K562 (cell line): ENCODE data around the gene LRRTM2. TPM values are rescaled to one million over a fixed set of nuclear protein-coding genes. Genes with fewer than 3 reads are reported as not detected.
A peak's percentile ranks its signal among the peaks of the same experiment; 100 is the strongest.

Experiments
- ATAC-seq: fragments of 200-7000 bp; cut with Tn5 transposase; 3 replicates; pipeline ENCODE4 v1.9.1; 2020; ENCODE audit warnings: moderate library complexity
- BruUV-seq: library from RNA; stranded (reverse); fragments of 400-500 nt; replicated peaks from 2 replicates; lab custom pipeline; 2021; lab: Mats Ljungman, UMichigan
- CTCF ChIA-PET: fragments of 300-600 bp; formaldehyde crosslinking; extraction: SDS; loops from one replicate; lab custom pipeline; 2021; ENCODE audit warnings: low intra/inter-chr PET ratio; lab: Yijun Ruan, JAX
- POLR2A ChIA-PET: fragments of 300-600, 350-650 bp; sonication (Branson Sonifier 250); formaldehyde crosslinking; extraction: SDS; loops from one replicate; lab custom pipeline; 2021; ENCODE audit warnings: antibody characterized with exemption, inconsistent platforms; lab: Yijun Ruan, JAX
- DNase-seq, 4 experiments: peaks; one replicate each; pipeline versions ENCODE4 v3.0.0 to v3.0.0-alpha.2; 2011 to 2018; ENCODE audit warnings: low spot score in 3 of 4, mixed read lengths in 3 of 4; ENCODE audit errors: extremely low read depth in 1 of 4
- FAIRE-seq: peaks from 2 replicates; lab custom pipeline; 2011; peaks lifted over from hg19 to GRCh38; lab: Jason Lieb, UNC
- H2AFZ ChIP-seq: 2 replicates; pipeline ENCODE4 v1.6.0; 2011; ENCODE audit warnings: low read depth, low read length, control low read depth, inconsistent platforms
- H3K27ac ChIP-seq: fragments of 200-600 bp; 3 replicates; pipeline ENCODE4 v1.8.0; 2011; ENCODE audit warnings: low read depth, mild to moderate bottlenecking, control low read depth, inconsistent platforms, low read length, moderate library complexity, mixed read lengths; ENCODE audit errors: extremely low read depth
- H3K27me3 ChIP-seq, 2 experiments: fragments of 300-600 bp in 1 of 2; 2 replicates in 1 of 2; 3 replicates in 1 of 2; pipeline versions ENCODE4 v1.6.0 to v1.8.0; 2011; ENCODE audit warnings: inconsistent platforms in 2 of 2, low read length in 2 of 2, mild to moderate bottlenecking in 1 of 2, mixed read lengths in 1 of 2, moderate library complexity in 1 of 2; ENCODE audit not compliant: control insufficient read depth in 2 of 2, insufficient read depth in 2 of 2
- H3K36me3 ChIP-seq: fragments of 300-600 bp; 3 replicates; pipeline ENCODE4 v1.8.0; 2011; ENCODE audit warnings: mild to moderate bottlenecking, low read length, inconsistent platforms; ENCODE audit not compliant: control insufficient read depth, insufficient read depth
- H3K4me1 ChIP-seq, 2 experiments: fragments of 200-600 bp in 1 of 2; replicated peaks in 1 of 2; 2 replicates in 1 of 2; 3 replicates in 1 of 2; pipeline versions ENCODE4 v1.5.1 to v1.8.0; 2011; ENCODE audit warnings: inconsistent platforms in 2 of 2, low read length in 2 of 2, mild to moderate bottlenecking in 1 of 2, mixed read lengths in 1 of 2, moderate library complexity in 1 of 2; ENCODE audit not compliant: control insufficient read depth in 2 of 2, insufficient read depth in 2 of 2
- H3K4me2 ChIP-seq: 2 replicates; pipeline ENCODE4 v1.6.1; 2011; ENCODE audit warnings: low read length, control low read depth, inconsistent platforms, mixed read lengths; ENCODE audit not compliant: insufficient read depth
- H3K4me3 ChIP-seq: fragments of 200-600 bp; sonication (generic), shearing (Covaris generic); 2 replicates; pipeline ENCODE4 v1.5.1; 2016; ENCODE audit warnings: control low read depth, inconsistent platforms
- H3K79me2 ChIP-seq: fragments of 200-600 bp; 3 replicates; pipeline ENCODE4 v1.8.0; 2011; ENCODE audit warnings: low read length, inconsistent platforms; ENCODE audit not compliant: control insufficient read depth, insufficient read depth
- H3K9ac ChIP-seq, 2 experiments: 2 replicates each; pipeline versions ENCODE4 v1.6.0 to v1.6.1; 2011; ENCODE audit warnings: low read depth in 2 of 2, low read length in 2 of 2, control low read depth in 1 of 2, inconsistent platforms in 1 of 2, mild to moderate bottlenecking in 1 of 2, mixed read lengths in 1 of 2; ENCODE audit not compliant: insufficient read depth in 1 of 2
- H3K9me1 ChIP-seq: one replicate; pipeline ENCODE4 v1.6.0; 2011; ENCODE audit warnings: inconsistent platforms, mild to moderate bottlenecking, low read length, moderate library complexity; ENCODE audit not compliant: control insufficient read depth, insufficient read depth
- H3K9me3 ChIP-seq: replicated peaks from 2 replicates; pipeline ENCODE4 v1.5.1; 2011; ENCODE audit warnings: low read depth, low read length, inconsistent platforms; ENCODE audit not compliant: control insufficient read depth, insufficient read depth
- H4K20me1 ChIP-seq: replicated peaks from 2 replicates; pipeline ENCODE4 v1.6.1; 2011; ENCODE audit warnings: low read length, inconsistent platforms, mixed read lengths; ENCODE audit not compliant: control insufficient read depth, insufficient read depth
- CREM ChIP-seq: IDR thresholded peaks from 2 replicates; pipeline ENCODE4 v1.6.1; 2014; ENCODE audit warnings: antibody characterized with exemption, low read depth
- DACH1 ChIP-seq: fragments of 450-650 bp; IDR thresholded peaks from 2 replicates; pipeline ENCODE4 v1.6.1; 2018; ENCODE audit not compliant: partially characterized antibody
- HNRNPL ChIP-seq: fragments of 200-400 bp; formaldehyde crosslinking; IDR thresholded peaks from 2 replicates; pipeline ENCODE4 v1.6.1; 2017; ENCODE audit warnings: low read depth, mild to moderate bottlenecking, low read length
- JUNB ChIP-seq: fragments of 450-650 bp; formaldehyde crosslinking; conservative IDR thresholded peaks from 2 replicates; pipeline ENCODE4 v1.4.0; 2020; ENCODE audit warnings: mild to moderate bottlenecking
- KLF6 ChIP-seq: fragments of 250-450 bp; sonication (Bioruptor Pico); IDR thresholded peaks from 2 replicates; pipeline ENCODE4 v1.4.0; 2020; ENCODE audit warnings: mild to moderate bottlenecking, moderate library complexity, borderline replicate concordance
- MEF2A ChIP-seq: IDR thresholded peaks from 2 replicates; pipeline ENCODE4 v1.6.1; 2011; ENCODE audit warnings: low read depth, mild to moderate bottlenecking, low read length, moderate library complexity; ENCODE audit not compliant: control insufficient read depth
- MIER1 ChIP-seq: fragments of 450-650 bp; IDR thresholded peaks from 2 replicates; pipeline ENCODE4 v1.6.1; 2016; ENCODE audit warnings: antibody characterized with exemption, mild to moderate bottlenecking, low read depth
- NCOA2 ChIP-seq, 2 experiments: fragments of 450-650 bp; IDR thresholded peaks; 2 replicates each; pipeline ENCODE4 v1.6.1; 2018; ENCODE audit warnings: mild to moderate bottlenecking in 2 of 2, moderate library complexity in 1 of 2; ENCODE audit not compliant: partially characterized antibody in 2 of 2
- NCOA6 ChIP-seq: fragments of 450-650 bp; IDR thresholded peaks from 2 replicates; pipeline ENCODE4 v1.6.1; 2017; ENCODE audit warnings: mild to moderate bottlenecking
- PURB ChIP-seq: sonication (generic); formaldehyde crosslinking; IDR thresholded peaks from 2 replicates; pipeline ENCODE4 v1.9.0; 2021; ENCODE audit warnings: low read depth, mild to moderate bottlenecking, missing genetic modification reagents
- RBM22 ChIP-seq: fragments of 200-400 bp; formaldehyde crosslinking; IDR thresholded peaks from 2 replicates; pipeline ENCODE4 v1.6.1; 2018; ENCODE audit warnings: low read length, low read depth; ENCODE audit not compliant: poor library complexity, severe bottlenecking
- ZNF354B ChIP-seq: fragments of 250-450 bp; sonication (Bioruptor Pico); IDR thresholded peaks from 2 replicates; pipeline ENCODE4 v1.4.0; 2020
- ZNF431 ChIP-seq: sonication (generic); formaldehyde crosslinking; IDR thresholded peaks from 2 replicates; pipeline ENCODE4 v1.8.0; 2022; ENCODE audit warnings: mild to moderate bottlenecking, missing genetic modification reagents
- ZNF75A ChIP-seq: fragments of 450-650 bp; formaldehyde crosslinking; IDR thresholded peaks from 2 replicates; pipeline ENCODE4 v1.4.0; 2020; ENCODE audit warnings: mild to moderate bottlenecking
- WGBS: fragments of 100-300 bp; shearing (Covaris generic); methylation state at CpG from one replicate; pipeline ENCODE4 v1.1.6; 2016; ENCODE audit warnings: low coverage, mixed read lengths; ENCODE audit not compliant: insufficient coverage; ENCODE audit errors: missing lambda C conversion rate; 5-methylcytosine and 5-hydroxymethylcytosine counted together
- in situ Hi-C: fragments of 300-500 bp; cut with MboI; formaldehyde crosslinking; loops from 4 replicates; pipeline ENCODE4 v1.15.0; 2018; ENCODE audit warnings: inconsistent platforms, mixed read lengths
- intact Hi-C: fragments of 100-400 bp; cut with micrococcal nuclease; formaldehyde crosslinking; loops from 2 replicates; pipeline ENCODE4 v1.14.2; 2022
- polyA plus RNA-seq, 8 experiments: library from polyadenylated mRNA; depleted of rRNA in 4 of 8; stranded (reverse) in 5 of 8; unstranded in 3 of 8; fragments of >200 nt; fragmentation: Nextera tagmentation in 2 of 8; fragmentation: Illumina TruSeq in 1 of 8; extraction: Ambion mirVana in 2 of 8; extraction: Trizol in 1 of 8; gene quantifications; 2 replicates each; pipeline versions ENCODE4 v1.2.1 to v1.2.3, GENCODE V29; 2011 to 2014; ENCODE audit warnings: inconsistent platforms in 1 of 8, missing spikeins in 1 of 8
- total RNA-seq, 7 experiments: library from RNA; depleted of rRNA in 6 of 7; stranded (reverse); fragments of >200 nt in 6 of 7; fragmentation: Illumina TruSeq in 2 of 7; extraction: Trizol in 2 of 7; gene quantifications; 2 replicates each; pipeline versions ENCODE4 v1.2.1 to v1.2.3, GENCODE V29; 2011 to 2021; ENCODE audit warnings: low replicate concordance in 1 of 7
- TF ChIP-seq, protein P1 (sequence below): fragments of 250-450 bp; sonication (Bioruptor Pico); IDR thresholded peaks from 2 replicates; pipeline ENCODE4 v1.5.0; 2021; ENCODE audit warnings: mild to moderate bottlenecking, moderate library complexity

The LRRTM2 gene
- total and polyA plus RNA-seq, 9 of the 15 experiments (the other 6 are each of a cell fraction or from before 2014, with no cell fraction given) = under 0.01 to 0.07 (median 0.03) TPM; not detected in 4

DNA sequence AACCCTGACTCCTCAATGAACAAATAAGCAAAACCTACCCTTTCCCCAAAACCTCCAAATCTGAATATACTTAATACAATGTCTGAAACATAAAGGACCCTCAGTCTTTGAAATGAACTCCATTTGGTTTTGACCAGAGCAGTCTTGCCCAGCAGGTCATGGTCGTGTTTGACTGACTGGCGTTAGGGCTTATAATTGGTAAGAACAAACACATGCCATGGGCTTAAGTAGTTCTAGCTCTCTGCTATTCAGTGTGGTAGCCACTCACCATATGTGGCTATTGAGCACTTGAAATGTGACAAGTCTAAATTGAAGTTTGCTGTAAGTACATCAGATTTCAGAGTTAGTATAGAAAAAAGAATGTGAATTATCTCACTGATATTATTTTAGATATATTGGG, 42.1 kb downstream of the LRRTM2 start:
- CTCF ChIA-PET = no interaction called here
- intact Hi-C loops = no loop called here
- no peak for ATAC-seq

DNA sequence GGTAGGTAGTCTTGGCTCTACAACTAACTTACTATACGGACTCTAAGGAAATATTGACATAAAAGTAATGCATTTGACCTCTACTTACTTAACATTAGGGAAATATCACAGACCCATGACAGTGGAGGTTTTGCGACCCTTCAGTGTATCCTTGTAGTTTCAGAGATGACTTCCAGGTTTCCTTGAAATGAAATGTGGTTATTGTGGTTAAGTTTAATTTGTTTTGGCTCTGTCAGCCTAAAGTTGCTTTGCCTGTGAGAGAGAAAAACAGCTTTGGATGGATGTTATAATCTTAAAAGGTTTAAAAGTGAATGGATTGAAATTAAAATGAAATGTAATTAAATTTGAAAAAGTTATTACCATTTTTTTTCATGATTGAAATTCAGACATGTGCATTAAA, 42.9 kb downstream of the LRRTM2 start:
- Histone ChIP-seq H3K4me3 (no peak overlapping the region), H3K27ac (no peak overlapping the region), H3K36me3 (peaks cover 26% of the 10 kb centered on the region; the same call in 2 of the 3 replicates), H2AFZ (no peak overlapping the region), H3K27me3 (no peaks in the 10 kb centered on the region), H3K4me2 (no peak overlapping the region), H3K79me2 (no peaks in the 10 kb centered on the region), H3K9me3 (no peaks in the 10 kb centered on the region; the same call in 1 of the 2 replicates), H4K20me1 (no peaks in the 10 kb centered on the region), H3K9ac (no peak overlapping the region), H3K4me1 (no peaks in the 10 kb centered on the region), H3K9me1 (no peaks in the 10 kb centered on the region)
- CTCF ChIA-PET = no interaction called here
- TF ChIP-seq ZNF75A (no peak), CREM (no peak), NCOA2 (IDR thresholded peaks at IDR 0.05; ENCODE audit: partially characterized antibody in 2 of 2) (no peak), HNRNPL (no peak)
- TF ChIP-seq, protein P1, sequence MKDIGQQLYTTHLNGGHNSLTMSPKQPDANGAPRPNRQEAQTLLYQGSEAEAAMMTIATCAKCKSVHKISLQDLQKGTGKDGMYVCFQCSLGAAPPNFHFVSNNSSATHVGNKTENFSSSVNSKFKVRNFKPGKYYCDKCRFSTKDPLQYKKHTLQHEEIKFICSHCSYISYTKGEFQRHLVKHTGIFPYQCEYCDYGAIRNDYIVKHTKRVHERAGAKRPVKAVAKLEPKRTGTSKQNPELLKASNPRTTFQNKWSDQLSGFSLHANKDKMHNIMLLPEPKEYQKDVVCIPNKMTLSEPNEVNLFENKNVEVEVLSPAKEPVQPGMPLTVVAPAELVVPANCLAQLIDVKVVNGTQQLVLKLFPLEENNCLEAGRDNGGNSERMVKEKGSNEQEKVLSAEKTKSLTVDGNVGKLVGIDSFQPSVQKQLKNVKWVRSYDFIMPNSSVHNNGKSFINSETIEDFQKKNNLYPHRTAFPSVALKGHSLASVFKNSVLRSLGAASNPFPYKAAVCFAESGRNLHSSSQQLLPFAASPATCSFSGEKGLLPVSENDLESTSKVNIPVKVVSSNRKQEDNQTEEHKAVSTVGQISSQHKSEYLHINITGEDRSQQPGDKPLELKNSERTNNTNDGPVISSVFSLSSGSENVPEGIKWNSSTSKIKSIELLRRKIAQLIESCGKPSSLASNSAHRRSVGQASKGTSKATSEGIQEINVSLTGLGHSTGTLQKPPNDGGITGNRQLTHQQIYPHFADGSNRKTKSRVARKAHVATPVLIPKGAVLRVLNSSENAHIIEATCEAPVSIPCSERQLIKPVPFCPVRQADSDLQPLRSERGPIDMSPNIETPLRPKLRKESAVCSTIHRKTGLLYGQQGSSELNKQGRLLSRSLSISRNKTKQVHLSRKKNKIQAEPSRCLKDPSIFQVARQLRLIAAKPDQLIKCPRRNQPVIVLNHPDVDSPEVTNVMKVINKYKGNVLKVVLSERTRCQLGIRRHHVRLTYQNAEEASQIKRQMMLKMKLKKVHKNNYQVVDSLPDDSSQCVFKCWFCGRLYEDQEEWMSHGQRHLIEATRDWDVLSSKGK (CRISPR knock-in tag) = no peak
- ATAC-seq = no peak
- BruUV-seq = no TSS peak
- in situ Hi-C loops = no loop called here
- POLR2A ChIA-PET = no interaction called here
- no peak for DNase-seq
- WGBS = 88% methylated on average over 2 of the region's 2 CpGs
- FAIRE-seq = no peak
- intact Hi-C loops = no loop called here

More for the DNA sequence above, 42.1 kb downstream of the LRRTM2 start:
- H3K27ac ChIP-seq = no peak overlapping the region
- no peak overlapping the region for H3K4me3 ChIP-seq
- H3K4me1 ChIP-seq = no peaks in the 10 kb centered on the region
- no peaks in the 10 kb centered on the region; the same call in 1 of the 2 replicates for H3K9me3 ChIP-seq
- 80% methylated on average over 2 of the region's 2 CpGs for WGBS
- H3K9ac ChIP-seq = no peak overlapping the region
- in situ Hi-C loops = no loop called here
- H3K27me3 ChIP-seq = no peaks in the 10 kb centered on the region
- no peaks in the 10 kb centered on the region for H4K20me1 ChIP-seq
- TF ChIP-seq NCOA6 = no peak
- no peak for TF ChIP-seq DACH1
- no peak for TF ChIP-seq PURB (CRISPR knock-in tag)
- no peak for TF ChIP-seq MIER1
- TF ChIP-seq ZNF354B (CRISPR knock-in tag) = no peak
- TF ChIP-seq JUNB (CRISPR knock-in tag) = no peak
- no peak for TF ChIP-seq KLF6 (CRISPR knock-in tag)
- TF ChIP-seq RBM22 = no peak
- TF ChIP-seq ZNF431 (CRISPR knock-in tag) = no peak
- TF ChIP-seq MEF2A = no peak
- TF ChIP-seq, all 486 proteins: peak for 0
- Histone ChIP-seq H2AFZ (no peak overlapping the region), H3K4me2 (no peak overlapping the region), H3K9me1 (no peaks in the 10 kb centered on the region), H3K79me2 (no peaks in the 10 kb centered on the region), H3K36me3 (peaks cover 17% of the 10 kb centered on the region; the same call in 2 of the 3 replicates)
- FAIRE-seq (peak; percentile 60), DNase-seq (no peak)
- BruUV-seq = no TSS peak
- POLR2A ChIA-PET = interaction anchor here (1.0 kb wide), 1 partner anchor 98 kb away, joined by 3 read pairs; no protein-coding TSS in a partner anchor
